NCI-H2107 (cell line): ENCODE data around the gene ZNF319.
"Not testable (repeated sequence)": the region's sequence is repeated elsewhere in the genome, so short reads cannot be mapped to it uniquely, and the experiment has no call there.

ENCODE experiments used
- DNase-seq: peaks from one replicate; lab custom pipeline; 2025; lab: John Stamatoyannopoulos, UW

ZNF319 gene

DNA sequence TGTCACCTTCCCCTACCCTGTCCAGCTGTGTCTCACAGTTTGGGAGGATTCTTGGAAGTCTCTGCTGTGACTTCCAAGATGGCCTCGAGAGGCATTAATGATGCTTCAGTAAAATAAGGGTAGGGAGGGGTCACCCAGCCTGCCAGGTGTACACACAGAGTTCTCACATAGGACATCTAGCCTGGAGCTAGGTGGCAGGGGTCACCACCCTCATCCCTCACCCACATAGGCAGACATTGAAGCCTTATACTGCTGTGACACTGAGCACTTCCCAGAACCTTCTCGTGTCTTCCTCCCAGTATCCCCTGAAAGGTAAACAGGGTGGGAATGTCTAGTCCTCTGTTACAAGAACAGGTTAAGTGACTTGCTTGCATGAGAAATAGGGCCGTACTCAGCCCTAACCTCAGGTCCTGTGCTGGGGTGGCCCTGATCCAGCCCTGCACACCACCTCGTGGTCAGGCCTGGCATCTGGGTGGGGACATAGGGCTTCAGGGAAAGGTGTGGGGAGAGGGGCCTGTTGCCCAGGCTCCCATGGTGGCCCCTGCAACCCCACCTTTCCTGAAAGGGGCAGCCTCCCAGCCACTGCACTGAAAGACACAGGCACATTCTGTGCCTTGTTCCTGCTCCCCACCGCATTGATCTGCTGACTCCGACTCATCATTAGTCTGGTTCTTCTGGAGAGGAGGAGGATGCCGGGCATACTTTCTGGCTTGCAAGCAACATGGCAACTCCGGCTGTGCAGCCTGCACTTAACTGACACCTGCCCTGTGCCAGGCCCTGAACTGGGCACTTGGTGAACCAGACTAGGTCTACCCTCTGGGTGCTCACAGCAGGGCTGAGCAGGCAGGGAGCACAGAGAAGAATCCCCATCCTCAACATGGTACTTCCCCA is 21.4 kb upstream of the ZNF319 start:
- no peak for DNase-seq

DNA sequence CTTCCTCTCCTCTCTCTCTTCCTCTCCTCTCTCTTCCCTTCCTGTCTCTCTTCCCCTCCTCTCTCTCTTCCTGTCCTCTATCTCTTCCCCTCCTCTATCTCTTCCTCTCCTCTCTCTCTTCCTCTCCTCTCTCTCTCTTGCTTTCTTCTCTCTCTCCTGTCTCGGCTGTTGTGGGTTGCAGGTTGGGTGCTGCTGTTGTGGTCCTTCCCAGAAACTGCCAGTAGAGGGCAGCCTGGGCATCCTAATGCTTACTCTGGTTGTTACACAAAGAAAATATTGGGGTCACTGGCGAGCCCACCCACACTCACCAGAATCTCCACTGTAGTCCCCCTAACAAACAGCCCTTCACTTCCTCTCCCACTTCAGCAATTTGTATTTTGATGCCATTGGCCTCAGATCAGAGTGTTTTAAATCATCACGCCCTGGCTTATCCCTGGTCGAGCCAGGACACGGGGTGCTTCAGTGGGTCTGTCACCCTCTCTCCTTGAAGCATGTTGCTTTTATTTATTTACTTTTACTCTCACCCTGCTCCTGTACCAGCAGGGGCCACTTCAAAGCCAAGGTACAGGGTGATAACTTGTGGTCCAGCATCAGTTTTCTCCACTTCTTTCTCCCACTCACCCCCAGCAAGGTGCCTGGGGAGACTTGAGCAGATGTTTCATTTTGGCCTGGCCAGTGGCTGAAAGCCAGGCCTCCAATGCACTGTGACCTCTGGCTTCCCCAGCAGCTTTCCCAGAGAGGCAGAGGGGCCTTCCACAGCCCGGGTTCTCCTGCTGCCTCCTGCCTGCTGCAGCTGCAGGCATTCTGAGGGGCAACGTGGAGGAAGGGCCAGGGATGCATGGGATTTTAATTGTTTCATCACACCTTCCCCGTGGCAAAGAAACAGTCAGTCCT is 20.4 kb upstream of the ZNF319 start:
- DNase-seq, result no peak

DNA sequence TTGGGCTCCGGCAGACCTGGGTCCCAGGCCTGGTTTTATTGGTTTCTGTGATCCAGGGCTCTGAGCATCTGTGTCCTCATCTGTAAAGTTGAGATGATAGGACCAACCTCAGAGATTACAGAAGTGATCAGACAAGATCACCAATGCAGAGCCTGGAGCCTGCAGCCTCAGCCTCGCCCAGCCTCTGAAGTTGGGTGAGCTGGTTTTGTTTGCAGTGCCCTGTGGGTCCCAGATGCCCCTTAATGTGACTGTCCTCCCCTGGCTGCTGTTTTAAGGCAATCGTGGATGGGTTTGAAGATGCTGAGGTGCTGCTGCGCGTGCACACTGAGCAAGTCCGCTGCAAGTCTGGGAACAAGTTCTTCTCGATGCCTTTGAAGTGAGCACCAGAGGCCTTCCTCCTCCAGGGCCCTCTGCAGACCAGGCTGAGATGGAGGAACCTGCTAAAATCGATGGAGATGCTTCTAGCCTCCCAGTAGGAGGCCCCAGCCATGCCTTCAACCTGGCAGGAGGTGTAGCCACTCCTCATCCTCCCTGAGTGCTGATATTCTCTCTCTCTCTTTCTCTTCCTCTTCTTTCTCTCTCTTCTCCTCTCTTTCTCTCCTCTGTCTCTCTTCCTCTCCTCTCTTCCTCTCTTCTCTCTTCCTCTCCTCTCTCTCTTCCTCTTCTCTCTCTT is 19.5 kb upstream of the ZNF319 start:
- no peak for DNase-seq

DNA sequence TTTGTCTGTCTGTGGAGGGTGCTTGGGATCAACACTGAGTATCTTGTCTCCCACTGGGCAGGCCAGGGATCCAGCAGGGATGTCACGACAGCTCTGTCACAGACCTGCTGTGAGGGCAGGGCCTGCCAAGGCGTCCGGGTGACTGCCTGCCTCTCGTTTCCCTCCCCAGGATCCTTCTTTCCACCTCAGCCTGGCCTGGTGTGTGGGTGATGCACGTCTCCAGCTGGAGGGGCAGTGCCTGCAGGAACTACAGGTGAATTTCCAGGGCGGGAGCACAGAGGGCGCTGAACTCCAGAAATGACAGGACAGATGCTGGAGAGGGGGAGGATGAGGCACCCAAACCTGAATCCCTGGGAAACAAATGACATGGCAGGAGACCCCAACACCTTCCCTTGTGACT is 18.3 kb upstream of the ZNF319 start:
- no peak for DNase-seq

DNA sequence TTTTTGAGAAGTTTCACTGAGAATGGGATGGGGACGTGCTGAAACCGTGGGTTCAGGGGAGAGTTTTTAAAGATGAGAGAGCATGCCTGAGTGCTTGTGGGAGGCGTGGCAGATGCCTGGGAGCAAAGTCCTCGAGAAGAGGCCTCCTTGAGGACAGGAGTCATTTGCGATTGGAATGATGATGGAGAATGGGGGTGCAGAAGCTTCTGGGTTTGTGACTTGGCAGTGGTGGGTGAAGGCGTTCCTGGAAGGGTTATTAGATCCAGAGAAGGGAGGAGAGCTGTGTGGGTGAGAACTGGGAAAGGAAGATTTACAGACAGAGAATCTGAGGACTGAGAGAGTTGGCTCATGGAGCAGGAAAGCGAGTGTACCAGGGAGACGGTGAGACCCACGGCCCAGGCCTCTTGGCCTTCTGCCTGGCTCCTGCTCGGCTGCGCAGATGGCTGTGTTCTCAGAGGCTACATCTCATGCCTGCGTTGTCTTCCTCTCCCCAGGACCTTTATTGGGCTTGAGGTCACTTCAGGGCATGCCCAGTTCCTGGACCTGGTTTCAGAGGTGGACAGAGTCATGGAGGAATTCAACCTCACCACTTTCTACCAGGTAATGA is 16.5 kb upstream of the ZNF319 start:
- no peak for DNase-seq

DNA sequence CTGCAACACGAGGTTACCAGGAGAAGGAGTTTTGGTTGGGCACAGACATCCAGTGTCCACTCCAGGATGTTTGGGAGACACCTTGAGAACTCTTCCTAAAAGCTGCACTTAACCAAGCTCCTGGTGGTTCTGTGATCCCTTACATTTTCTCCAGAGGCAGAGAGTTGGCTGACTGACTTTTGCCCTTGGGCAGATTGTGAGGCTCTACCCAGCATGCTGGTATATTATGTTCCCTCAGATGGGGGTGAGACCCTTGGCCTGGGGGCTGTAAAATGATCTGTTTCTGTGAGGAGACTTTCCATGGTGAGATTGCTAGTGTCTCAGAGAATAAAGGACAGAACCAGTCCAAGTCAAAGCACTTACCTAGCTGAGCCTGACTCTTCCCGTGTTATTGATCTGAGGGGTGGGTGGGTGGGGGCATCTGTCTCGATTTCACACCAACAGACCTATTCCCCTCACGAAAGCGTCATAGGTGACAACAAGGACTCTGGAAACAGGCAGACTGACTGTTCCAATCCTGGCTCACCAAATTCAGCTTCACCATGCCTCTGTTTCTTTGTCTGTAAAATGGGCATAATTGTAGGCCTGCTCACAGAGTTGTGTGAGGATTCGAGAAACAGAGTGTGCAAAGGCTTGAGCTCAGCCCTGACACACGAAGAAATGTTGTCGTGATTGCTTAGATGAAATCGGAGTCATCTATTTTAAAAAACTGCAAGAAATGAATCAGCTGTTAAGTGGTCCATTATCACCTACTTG is 12.9 kb upstream of the ZNF319 start:
- no peak for DNase-seq

DNA sequence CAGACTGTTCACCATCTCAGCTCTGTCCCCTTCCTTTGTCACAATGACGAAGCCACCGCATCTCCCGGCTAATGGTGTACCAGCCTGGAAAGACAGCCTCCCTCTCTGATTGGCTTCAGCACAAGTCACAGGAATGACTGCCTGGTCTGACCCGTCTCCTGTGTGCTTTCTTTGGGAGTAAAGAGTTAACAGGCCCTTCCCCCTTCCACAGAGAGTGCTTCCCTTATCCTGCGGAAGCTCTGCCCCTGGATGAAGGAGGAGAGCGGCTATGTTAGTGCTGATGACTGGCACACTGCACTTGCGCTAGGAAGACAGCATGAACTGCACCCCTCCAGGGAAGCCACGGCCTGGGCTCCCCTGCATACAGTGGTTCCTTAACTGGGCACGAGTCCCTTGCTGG is 12.0 kb upstream of the ZNF319 start:
- DNase-seq, result no peak

DNA sequence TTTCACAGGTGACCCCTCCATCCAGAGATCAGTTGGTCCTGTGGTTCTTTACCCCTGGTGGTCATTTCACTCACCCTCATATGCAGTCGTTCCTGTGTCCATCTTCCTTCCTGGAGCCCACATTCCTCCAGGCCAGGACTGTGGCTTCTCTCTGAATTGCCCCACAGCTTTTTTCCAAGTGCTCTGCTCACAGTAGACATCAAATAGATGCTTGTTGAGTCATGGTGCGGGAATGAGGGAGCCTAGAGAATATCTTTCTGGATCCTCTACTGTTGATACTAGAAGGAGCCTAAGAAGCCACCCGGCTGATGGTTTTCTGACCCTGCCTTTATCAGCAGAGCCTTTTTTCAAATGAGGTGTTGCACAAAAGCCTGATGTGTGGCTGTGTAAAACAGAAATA is 11.2 kb upstream of the ZNF319 start:
- DNase-seq, result no peak

DNA sequence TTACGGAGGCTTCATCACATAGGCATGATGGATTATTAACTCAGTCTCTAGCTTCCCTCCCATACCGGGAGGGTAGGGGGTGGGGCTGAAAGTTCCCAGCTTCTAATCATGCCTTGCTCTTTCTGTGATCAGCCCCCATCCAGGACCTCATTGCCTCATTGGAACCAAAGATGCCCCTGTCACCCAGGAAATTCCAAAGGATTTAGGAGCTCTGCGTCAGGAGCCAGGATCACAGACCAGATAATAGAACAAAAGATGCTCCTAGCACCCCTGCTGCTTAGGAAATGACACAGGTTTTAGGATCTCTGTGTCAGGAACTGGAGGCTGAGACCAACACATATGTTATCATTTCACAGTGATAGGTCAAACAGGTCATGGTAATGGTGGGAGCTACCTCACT is 10.4 kb upstream of the ZNF319 start:
- DNase-seq, result no peak

DNA sequence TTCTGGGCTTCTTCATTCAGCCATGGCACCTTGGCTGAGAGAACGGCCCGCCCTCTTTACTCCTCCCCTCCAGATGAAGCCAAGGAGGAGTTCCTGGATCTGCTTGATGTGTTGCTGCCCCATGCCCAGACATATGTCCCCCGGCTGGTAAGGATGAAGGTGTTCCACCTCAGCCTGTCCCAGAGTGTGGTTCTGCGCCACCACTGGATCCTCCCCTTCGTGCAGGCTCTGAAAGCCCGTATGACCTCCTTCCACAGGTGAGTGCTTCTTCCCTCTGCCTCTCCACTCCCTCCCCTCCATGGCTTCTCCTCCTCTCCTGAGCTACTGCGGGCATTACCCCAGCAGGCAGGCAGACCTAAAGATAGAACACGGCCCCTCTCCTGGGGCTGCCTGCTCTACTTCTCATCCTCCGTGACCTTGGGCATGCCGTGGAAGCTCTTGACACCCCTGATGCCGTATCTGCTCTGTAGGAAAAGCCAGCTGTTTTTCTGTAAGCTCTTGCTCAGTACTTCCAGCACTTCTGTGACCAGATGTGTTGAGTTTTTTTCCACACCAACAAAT is 9.5 kb upstream of the ZNF319 start:
- DNase-seq, result no peak

DNA sequence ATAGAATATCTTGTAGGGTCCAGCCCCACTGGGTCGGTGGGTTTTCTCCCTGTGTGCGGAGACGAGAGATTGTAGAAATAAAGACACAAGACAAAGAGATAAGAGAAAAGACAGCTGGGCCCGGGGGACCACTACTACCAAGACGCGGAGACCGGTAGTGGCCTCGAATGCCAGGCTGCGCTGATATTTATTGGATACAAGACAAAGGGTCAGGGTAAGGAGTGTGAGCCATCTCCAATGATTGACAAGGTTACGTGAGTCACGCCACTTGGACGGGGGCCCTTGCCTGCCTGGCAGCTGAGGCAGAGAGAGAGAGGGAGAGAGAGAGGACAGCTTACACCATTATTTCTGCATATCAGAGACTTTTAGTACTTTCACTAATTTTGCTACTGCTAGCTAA is 4.3 kb upstream of the ZNF319 start:
- not testable (repeated sequence) for DNase-seq

DNA sequence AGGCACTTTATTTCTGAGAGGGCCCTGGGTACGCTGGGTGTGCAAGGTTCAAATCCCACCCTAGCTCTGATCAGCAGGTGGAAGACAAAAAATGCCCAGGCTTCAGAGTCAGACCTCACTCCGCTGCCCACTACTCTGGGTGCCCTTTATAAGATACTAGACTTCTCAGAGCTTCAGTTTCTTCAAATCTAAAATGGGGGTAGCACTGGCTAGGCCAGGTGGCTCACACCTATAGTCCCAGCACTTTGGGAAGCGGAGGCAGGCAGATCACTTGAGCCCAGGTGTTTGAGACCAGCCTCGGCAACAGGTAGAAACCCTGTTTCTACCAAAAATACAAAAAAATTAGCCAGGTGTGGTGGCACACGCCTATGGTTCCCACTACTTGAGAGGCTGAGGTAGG is 2.5 kb upstream of the ZNF319 start:
- no peak for DNase-seq

DNA sequence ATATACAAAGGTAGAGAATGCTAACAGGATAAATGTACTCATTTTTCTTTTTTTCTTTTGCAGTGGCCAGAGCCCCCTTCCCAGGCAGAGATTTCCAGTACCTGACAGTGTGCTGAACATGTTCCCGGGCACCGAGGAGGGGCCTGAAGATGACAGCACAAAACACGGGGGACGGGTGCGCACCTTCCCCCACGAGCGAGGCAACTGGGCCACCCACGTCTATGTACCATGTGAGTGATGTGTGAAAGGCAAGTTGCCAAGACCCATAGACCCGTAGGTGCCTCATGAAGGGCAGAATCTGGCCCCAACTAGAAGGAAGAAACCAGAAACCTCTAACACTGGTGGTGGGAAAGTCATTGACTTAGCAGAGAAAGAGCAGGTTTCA is 1.9 kb upstream of the ZNF319 start:
- DNase-seq, result no peak

DNA sequence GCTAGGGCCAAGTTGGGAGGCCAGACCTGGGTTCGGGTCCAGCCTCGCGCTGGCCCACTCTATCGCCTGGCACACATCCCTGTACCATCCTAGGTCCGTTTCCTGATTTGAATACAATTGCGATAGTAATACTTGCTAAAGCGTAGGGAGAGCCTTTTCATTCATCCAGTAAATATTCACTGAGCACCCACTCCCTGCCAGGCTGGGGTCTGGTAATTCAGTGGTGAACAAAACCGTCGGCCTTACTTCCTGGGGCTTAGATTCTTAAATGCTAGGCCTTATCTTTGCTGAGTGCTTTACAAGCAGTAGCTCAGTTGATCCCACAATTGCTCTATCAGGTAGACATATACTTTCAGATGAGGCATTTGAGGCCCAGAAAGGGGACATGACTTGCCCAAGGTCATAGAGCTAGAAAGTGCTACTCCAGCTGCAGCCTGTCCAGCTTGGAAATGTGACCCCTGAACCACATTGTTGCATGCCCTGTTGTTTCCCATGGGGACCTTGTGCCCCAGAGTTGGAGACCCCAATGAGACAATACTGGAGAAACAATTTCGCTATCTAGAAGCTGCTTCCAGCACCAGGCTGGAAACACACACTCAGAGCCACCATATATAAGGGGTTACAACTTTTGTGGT is 1.4 kb upstream of the ZNF319 start:
- no peak for DNase-seq

DNA sequence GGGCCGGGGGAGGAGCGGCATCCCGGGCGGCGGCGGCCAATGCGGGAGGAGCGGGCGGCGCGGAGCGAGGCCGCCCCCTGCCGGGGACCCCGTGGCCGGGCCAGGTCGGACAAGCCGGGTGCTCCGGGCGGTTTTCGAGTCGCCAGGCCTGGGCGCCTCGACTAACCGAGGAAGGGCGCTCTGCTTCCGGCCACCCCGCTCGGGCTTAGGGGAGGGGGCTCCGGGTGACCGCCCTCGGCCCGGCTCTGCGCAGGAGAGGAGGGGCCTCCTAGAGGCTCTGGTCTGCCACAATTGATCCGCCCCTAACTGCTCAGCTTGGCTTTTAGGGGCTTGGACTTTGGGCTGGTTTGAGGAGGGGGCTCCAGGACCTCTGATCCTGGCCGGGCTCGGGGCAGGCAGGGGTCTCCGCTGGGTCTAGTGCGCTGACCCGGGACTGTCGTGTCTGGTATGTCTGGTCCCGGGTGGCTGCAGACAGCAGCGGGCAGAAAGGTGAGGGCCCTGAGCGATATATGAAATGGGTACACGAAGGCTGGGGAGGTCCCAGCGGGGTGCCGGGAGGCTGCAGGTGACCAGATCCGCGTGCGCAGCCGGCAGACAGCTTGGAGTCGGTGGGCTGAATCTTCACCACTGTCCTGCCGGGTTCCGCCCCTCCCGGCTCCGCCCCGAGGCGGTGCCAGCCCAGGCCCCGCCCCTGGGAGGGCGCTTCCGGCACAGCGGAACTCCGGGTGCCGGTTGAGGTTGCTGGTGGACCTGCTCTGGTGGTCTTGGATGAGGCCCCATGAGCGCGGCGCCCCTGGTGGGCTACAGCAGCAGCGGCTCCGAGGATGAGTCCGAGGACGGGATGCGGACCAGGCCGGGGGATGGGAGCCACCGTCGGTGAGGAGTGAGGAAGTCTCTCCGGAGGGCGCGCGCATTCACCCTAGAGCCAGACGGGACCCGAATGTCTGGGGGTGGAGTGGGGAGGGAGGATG is 519 bp upstream of the ZNF319 start, which contains the start of gene USB1:
USB1 (plus strand) TSS at position 702 of the 971 bp plus-strand sequence; CDS start at position 779, 77 bp downstream.
- DNase-seq, result no peak

DNA sequence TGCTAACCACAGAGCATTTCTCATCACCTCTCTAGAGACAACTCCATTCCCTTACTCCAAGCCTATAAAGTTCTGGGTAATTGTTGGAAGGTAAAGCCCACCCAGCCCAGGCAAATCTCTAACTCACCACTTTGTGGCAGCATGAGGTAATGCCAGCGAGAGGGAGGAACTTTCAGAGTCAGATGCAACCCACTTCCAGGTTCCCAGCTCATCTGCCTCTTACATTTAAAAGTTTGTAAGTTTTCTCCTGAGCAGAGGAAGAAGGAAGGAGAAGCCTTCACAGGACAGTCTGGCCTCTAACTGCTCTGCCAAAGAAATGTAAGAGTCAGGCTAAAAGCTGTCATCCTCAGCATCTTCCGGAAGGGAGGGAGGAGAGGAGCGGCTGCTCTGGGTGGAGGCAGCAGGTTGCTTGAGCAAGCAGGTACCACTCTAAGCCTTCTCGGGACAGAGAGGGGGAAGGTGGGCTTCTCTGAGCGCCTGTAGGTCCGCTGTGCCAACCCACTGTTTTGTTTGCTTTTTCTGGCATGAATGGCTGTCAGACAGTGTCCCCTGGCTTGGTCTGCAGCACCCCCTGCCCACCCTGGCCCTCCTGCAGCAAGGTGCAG is 1.0 kb downstream of the ZNF319 start:
- DNase-seq, result no peak

DNA sequence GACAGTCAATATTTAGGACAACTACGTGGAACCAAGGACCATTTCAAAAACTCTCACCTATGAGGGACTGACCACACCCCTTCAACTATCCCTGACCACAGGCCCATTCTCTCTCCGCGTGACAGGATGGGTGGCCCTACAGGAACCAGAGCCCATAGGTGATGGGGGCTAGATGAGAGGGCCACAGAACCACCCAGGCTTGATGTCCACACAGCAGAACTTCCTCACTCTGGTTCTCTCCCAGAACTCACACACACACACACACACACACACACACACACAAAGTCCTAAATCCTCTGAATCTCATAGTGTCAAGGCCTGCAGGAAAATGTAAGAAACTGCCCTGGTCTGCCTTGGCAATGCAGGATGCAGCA is 1.5 kb downstream of the ZNF319 start:
- no peak for DNase-seq

DNA sequence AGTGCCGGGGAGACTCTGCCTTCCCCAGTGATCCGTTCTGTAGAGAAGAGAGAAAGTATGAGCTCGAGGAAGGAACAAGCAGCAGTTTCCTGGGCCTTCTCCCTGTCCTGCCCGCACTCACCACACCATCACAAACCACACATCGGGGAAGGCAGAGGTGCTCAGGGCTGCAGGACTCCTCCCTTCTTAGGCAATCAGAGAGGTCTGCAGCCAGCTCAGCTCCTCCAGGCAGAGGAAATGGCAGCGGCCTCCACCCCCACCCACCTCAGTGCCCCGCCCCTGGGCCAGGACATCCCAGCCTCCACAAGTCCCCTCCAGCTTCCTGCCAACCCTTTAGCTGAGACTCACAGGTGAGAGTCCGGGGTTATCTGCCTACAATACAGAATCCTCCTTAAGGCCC is 2.0 kb downstream of the ZNF319 start:
- DNase-seq, result no peak
